KOPT-K1 (cell line): ENCODE data around the gene FAF1.
A peak's percentile ranks its signal among the peaks of the same experiment; 100 is the strongest.

ENCODE experiments used
- H3K27ac ChIP-seq: fragments of 200-600 bp; sonication (generic); 2 replicates; pipeline ENCODE4 v1.5.1; 2016; ENCODE audit warnings: antibody characterized with exemption, mild to moderate bottlenecking, low read depth, low read length; ENCODE audit not compliant: poor library complexity, severe bottlenecking
- H3K36me3 ChIP-seq: fragments of 200-600 bp; sonication (generic); 2 replicates; pipeline ENCODE4 v1.5.1; 2017; ENCODE audit warnings: antibody characterized with exemption, mild to moderate bottlenecking, low read length, moderate library complexity; ENCODE audit not compliant: insufficient read depth
- H3K9me3 ChIP-seq: fragments of 200-600 bp; sonication (generic); 2 replicates; pipeline ENCODE4 v1.5.1; 2017; ENCODE audit warnings: antibody characterized with exemption, low read length, mild to moderate bottlenecking; ENCODE audit not compliant: insufficient read depth, poor library complexity, severe bottlenecking

Gene FAF1

DNA sequence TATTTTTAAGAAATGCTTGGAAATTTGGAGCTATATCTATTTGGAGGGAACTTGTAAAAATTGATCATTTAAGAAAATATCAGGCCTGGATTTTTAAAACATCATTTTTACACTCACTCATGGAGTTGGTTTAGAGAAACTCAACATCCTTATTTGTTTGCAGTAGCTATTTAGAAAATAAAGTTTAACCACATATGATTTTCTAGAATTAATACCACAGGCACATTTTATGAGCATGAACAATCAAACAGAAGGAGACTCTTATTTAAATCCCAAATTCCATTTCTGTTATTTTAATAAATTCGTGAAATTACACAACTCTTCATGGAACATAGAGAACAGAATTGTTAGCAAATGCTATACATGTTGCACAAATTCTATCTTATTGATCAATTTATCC lies 13.2 kb upstream of the FAF1 start:
- H3K27ac ChIP-seq = no peak overlapping the region
- no peaks in the 10 kb centered on the region for H3K9me3 ChIP-seq
- peaks cover 33% of the 10 kb centered on the region for H3K36me3 ChIP-seq

DNA sequence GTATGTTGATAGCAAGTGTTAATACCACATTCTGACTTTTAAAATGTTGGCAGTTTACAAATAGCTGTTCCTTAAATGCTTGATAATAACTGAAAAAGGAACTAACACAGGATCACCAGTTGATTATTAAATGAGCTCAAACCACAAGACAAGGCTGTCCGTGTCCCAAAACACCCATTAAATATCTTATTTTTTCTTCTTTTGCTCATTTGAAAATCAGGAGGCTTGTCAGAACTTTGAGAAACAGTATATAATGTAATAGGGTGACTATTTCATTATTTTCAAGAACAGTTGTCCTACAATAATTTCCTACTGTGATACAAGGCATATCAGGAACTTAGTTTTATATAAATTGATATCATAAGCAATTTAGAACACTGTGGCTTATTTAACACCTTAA lies 12.7 kb upstream of the FAF1 start:
- H3K9me3 ChIP-seq = no peaks in the 10 kb centered on the region
- peaks cover 33% of the 10 kb centered on the region for H3K36me3 ChIP-seq
- H3K27ac ChIP-seq = no peak overlapping the region

DNA sequence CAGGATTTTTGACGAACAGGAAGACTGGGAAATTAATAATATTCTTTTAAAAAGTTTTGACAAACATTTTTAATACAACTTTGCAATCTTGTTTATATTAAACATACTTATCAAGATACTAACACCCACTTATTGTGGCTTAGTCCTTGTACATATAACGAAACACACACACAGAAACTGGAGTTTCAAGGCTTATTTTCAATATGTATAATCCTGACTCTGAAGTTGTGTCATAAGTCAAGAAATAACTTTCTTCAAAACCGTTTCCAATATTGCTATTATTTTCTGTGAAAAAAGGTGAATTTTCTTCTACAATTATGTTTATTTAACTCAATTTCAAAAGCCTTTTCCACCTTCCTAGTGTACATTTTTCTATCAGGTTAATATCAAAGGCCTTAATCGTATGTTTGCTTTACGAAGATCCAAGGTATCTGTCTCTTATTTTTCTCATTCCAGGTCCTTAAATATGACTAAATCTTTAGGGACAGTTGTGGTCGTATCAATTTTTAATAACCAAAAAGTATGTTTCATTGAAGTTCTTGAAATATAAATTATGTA lies 11.8 kb upstream of the FAF1 start:
- H3K9me3 ChIP-seq = no peaks in the 10 kb centered on the region
- H3K27ac ChIP-seq = no peak overlapping the region
- peaks cover 33% of the 10 kb centered on the region for H3K36me3 ChIP-seq

DNA sequence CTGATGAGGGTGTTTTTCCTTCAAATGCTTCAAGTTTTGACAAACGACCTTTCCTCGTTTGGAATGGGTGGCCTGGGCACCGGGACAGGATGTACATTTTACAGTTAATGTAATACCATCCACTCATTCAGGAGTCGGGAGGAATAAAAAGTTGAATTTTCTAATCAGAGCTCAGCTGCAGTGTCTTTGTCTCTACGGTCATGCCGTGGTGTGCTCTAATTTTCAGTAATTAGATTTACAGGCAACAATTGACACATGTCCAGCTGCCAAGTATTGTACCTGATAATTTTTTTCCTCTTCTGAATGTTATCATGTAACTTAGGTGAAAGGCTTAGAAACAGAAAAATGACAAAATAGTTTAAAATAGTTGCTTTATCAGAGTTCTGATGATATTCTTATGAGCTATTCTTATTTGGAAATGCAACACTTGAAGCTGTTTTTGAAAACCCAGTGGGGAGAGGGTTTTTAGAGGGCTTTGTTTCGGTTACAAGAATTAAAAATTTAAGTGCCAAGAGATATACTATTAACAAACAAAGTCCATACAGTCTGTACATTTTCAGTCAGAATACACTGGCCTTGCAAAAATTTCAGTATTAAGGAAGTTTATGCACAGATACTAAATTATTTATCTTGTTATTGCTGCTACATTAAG lies 11.0 kb upstream of the FAF1 start:
- Histone ChIP-seq H3K36me3 (peaks cover 33% of the 10 kb centered on the region), H3K9me3 (no peaks in the 10 kb centered on the region), H3K27ac (peak overlapping the region; percentile 98)

- H3K27ac ChIP-seq = peak overlapping the region; percentile 98
Measured at GRCh38 chr1:50970509-50970887, 10.4 kb upstream of the FAF1 start.

GRCh38 chr1:50969611-50970508 lies 9.8 kb upstream of the FAF1 start, which contains the start of gene CDKN2C:
CDKN2C (plus strand) TSS chr1:50970245; CDS start chr1:50970369, 124 bp downstream.
- Histone ChIP-seq H3K36me3 (peaks cover 27% of the 10 kb centered on the region), H3K27ac (peak within 1 kb of the TSS; percentile 98), H3K9me3 (no peaks in the 10 kb centered on the region)

More at GRCh38 chr1:50970509-50970887, 10.4 kb upstream of the FAF1 start:
- Histone ChIP-seq H3K9me3 (no peaks in the 10 kb centered on the region), H3K36me3 (peaks cover 31% of the 10 kb centered on the region)

DNA sequence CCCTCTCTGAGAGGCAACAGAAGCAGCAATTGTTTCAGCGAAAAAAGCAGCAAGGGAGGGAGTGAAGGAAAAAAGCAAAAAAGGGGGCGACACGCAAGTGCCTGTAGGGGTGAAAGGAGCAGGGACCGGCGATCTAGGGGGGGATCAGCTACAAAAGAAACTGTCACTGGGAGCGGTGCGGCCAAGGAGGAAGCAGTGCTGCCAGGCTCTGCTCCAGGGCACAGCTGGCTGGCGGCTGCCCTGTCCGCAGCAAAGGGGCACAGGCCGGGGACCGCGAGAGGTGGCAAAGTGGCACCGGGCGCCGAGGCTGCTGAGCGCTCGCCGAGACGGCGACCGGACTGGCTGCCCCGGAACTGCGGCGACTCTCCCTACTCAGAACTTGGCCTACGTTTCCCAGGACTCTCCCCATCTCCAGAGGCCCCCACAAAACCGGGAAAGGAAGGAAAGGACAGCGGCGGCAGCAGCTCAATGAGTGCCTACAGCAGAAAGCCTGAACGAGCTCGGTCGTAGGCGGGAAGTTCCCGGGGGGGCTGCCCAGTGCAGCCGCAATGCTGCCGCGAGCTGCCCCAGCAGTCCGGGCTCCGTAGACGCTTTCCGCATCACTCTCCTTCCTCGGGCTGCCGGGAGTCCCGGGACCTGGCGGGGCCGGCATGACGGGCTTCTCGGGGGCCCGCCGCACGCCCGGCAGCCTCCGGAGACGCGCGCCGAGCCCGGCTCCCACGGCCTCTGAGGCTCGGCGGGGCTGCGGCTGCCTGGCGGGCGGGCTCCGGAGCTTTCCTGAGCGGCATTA lies 8.9 kb upstream of the FAF1 start:
- Histone ChIP-seq H3K9me3 (no peaks in the 10 kb centered on the region), H3K36me3 (peaks cover 19% of the 10 kb centered on the region), H3K27ac (peak overlapping the region; percentile 98)

DNA sequence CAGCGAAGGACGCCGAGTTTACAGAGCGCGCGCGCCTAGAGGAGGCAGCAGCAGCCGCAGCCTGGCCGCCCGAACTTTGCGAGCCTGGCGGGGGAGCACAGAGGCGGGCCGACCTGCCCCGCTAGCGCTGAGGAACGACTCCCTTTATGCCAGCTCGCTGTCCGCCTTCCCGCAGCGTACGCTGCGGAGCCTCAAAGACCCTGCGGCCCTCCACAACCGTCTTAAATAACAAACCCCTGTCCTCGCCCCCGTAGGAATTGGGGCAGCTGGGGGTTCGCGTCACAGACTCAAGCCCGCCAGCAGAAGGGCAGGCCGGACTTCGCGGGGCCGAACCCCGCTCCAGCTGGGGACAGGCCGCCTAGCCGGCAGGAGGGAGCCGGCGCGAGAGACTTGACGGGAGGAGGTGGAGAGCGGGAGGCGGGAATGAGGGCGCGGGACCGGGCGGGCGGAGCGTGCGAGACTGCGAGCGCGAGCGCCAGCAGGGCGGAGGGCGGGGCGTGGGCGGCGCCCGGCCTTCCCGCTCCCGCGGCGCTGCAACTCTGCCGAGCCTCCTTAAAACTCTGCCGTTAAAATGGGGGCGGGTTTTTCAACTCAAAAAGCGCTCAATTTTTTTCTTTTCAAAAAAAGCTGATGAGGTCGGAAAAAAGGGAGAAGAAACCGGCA lies 8.2 kb upstream of the FAF1 start:
- Histone ChIP-seq H3K9me3 (no peaks in the 10 kb centered on the region), H3K27ac (peak overlapping the region; percentile 98), H3K36me3 (peaks cover 12% of the 10 kb centered on the region)

GRCh38 chr1:50967416-50968157 lies 7.5 kb upstream of the FAF1 start:
- peak overlapping the region; percentile 98 for H3K27ac ChIP-seq
- no peaks in the 10 kb centered on the region for H3K9me3 ChIP-seq
- H3K36me3 ChIP-seq = peaks cover 5% of the 10 kb centered on the region; the same call in 1 of the 2 replicates

- H3K27ac ChIP-seq = peak overlapping the region; percentile 98
- no peaks in the 10 kb centered on the region for H3K9me3 ChIP-seq
- H3K36me3 ChIP-seq = peaks cover 3% of the 10 kb centered on the region; the same call in 1 of the 2 replicates
Measured at GRCh38 chr1:50966991-50967390, 6.9 kb upstream of the FAF1 start.

- Histone ChIP-seq H3K36me3 (no peaks in the 10 kb centered on the region), H3K27ac (no peak overlapping the region), H3K9me3 (no peaks in the 10 kb centered on the region)
Measured at GRCh38 chr1:50964863-50965262, 4.8 kb upstream of the FAF1 start.

GRCh38 chr1:50959303-50959912 lies 659 bp downstream of the FAF1 start:
- H3K9me3 ChIP-seq = no peaks in the 10 kb centered on the region
- H3K27ac ChIP-seq = peak overlapping the region; percentile 77
- H3K36me3 ChIP-seq = peaks cover 7% of the 10 kb centered on the region

GRCh38 chr1:50955116-50955515 lies 5.0 kb downstream of the FAF1 start:
- H3K27ac ChIP-seq = no peak overlapping the region
- H3K36me3 ChIP-seq = peaks cover 20% of the 10 kb centered on the region

More at GRCh38 chr1:50955116-50955515, 5.0 kb downstream of the FAF1 start:
- H3K9me3 ChIP-seq = no peaks in the 10 kb centered on the region
